GM19372 (cell line): Measurements from ENCODE around the gene ASB9.
"Not testable (repeated sequence)": the region's sequence is repeated elsewhere in the genome, so short reads cannot be mapped to it uniquely, and the experiment has no call there.

Experiments used
- ATAC-seq: cut with Tn5 transposase; IDR thresholded peaks from one replicate; pipeline ENCODE4 v1.9.1; 2021; ENCODE audit warnings: mild to moderate bottlenecking, low read depth, moderate library complexity; ENCODE audit not compliant: unreplicated experiment

The ASB9 gene

GRCh38 chrX:15242899-15243555 lies 26.9 kb downstream of the ASB9 start:
- no peak for ATAC-seq

- no peak for ATAC-seq
Measured at GRCh38 chrX:15241301-15241700, 28.6 kb downstream of the ASB9 start.

GRCh38 chrX:15240414-15240813 lies 29.5 kb downstream of the ASB9 start:
- ATAC-seq = no peak

GRCh38 chrX:15236146-15236545 lies 33.7 kb downstream of the ASB9 start:
- ATAC-seq = no peak

GRCh38 chrX:15235001-15235400 lies 34.9 kb downstream of the ASB9 start:
- no peak for ATAC-seq

- ATAC-seq = no peak
Measured at GRCh38 chrX:15233416-15234015, 36.4 kb downstream of the ASB9 start.

- no peak for ATAC-seq
Measured at GRCh38 chrX:15224747-15225146, 45.1 kb downstream of the ASB9 start.

- ATAC-seq = no peak
Measured at GRCh38 chrX:15221321-15221720, 48.6 kb downstream of the ASB9 start.

- ATAC-seq = no peak
Measured at GRCh38 chrX:15217161-15217560, 52.7 kb downstream of the ASB9 start.

GRCh38 chrX:15216280-15216679 lies 53.6 kb downstream of the ASB9 start:
- ATAC-seq = no peak

- no peak for ATAC-seq
Measured at GRCh38 chrX:15215366-15215765, 54.5 kb downstream of the ASB9 start.

- ATAC-seq = no peak
Measured at GRCh38 chrX:15214588-15214987, 55.3 kb downstream of the ASB9 start.

GRCh38 chrX:15209096-15209495 lies 60.8 kb downstream of the ASB9 start:
- no peak for ATAC-seq

- ATAC-seq = no peak
Measured at GRCh38 chrX:15207994-15208393, 61.9 kb downstream of the ASB9 start.

- ATAC-seq = no peak
Measured at GRCh38 chrX:15207384-15207783, 62.5 kb downstream of the ASB9 start.

GRCh38 chrX:15206306-15206705 lies 63.6 kb downstream of the ASB9 start:
- ATAC-seq = no peak

GRCh38 chrX:15204130-15204751 lies 65.6 kb downstream of the ASB9 start:
- peak; percentile 79 for ATAC-seq

GRCh38 chrX:15203694-15204093 lies 66.2 kb downstream of the ASB9 start:
- ATAC-seq = no peak

GRCh38 chrX:15202454-15203177 lies 67.3 kb downstream of the ASB9 start:
- no peak for ATAC-seq

GRCh38 chrX:15200871-15201270 lies 69.0 kb downstream of the ASB9 start:
- ATAC-seq = no peak

- not testable (repeated sequence) for ATAC-seq
Measured at GRCh38 chrX:15198608-15199202, 71.2 kb downstream of the ASB9 start.
